ENCODE data around the gene NKD1. TPM values are rescaled to one million over a fixed set of nuclear protein-coding genes. Genes with fewer than 3 reads are reported as not detected.

Gene NKD1
- total RNA-seq, 3 donors from 2014 or later = 1.3 to 5.0 (median 4.6) TPM

- no peak for DNase-seq (ENCODE audit: low spot score in 2 of 2)
- no peaks in the 10 kb centered on the region for H3K27me3 ChIP-seq
- peaks cover 0 to 12% of the 10 kb centered on the region in 2 donors for H3K4me1 ChIP-seq
- H3K36me3 ChIP-seq = no peaks in the 10 kb centered on the region
- intact Hi-C loops (cut with DNase I; ENCODE audit: low total_unique reads) = no loop called here
- H3K9me3 ChIP-seq = no peaks in the 10 kb centered on the region
- no peak for TF ChIP-seq CTCF (IDR thresholded peaks at IDR 0.05)
- no peak overlapping the region for H3K27ac ChIP-seq
- no peak overlapping the region for H3K4me3 ChIP-seq
These were observed 52.5 kb downstream of the NKD1 start for GRCh38 chr16:50600582-50601283.

GRCh38 chr16:50601341-50601740 is 53.1 kb downstream of the NKD1 start:
- no peak for TF ChIP-seq CTCF (IDR thresholded peaks at IDR 0.05)
- no peak for TF ChIP-seq POLR2AphosphoS5 (IDR thresholded peaks at IDR 0.05)
- no peak for TF ChIP-seq POLR2A (IDR thresholded peaks at IDR 0.05)
- no peak overlapping the region for H3K4me3 ChIP-seq
- H3K27me3 ChIP-seq = no peaks in the 10 kb centered on the region
- no peaks in the 10 kb centered on the region for H3K9me3 ChIP-seq
- H3K4me1 ChIP-seq = peaks cover 0 to 12% of the 10 kb centered on the region in 2 donors
- peak overlapping the region in 1 of 2 donors; percentile 73 for H3K27ac ChIP-seq
- no peaks in the 10 kb centered on the region for H3K36me3 ChIP-seq
- no peak for DNase-seq (ENCODE audit: low spot score in 2 of 2)
- intact Hi-C loops (cut with DNase I; ENCODE audit: low total_unique reads) = no loop called here

- no peak for DNase-seq (ENCODE audit: low spot score in 2 of 2)
- Histone ChIP-seq H3K9me3 (no peaks in the 10 kb centered on the region), H3K27me3 (no peaks in the 10 kb centered on the region), H3K27ac (peak overlapping the region in 1 of 2 donors; percentile 73), H3K4me1 (peaks cover 0 to 12% of the 10 kb centered on the region in 2 donors), H3K4me3 (no peak overlapping the region), H3K36me3 (no peaks in the 10 kb centered on the region)
- intact Hi-C loops (cut with DNase I; ENCODE audit: low total_unique reads) = no loop called here
- TF ChIP-seq POLR2A (IDR thresholded peaks at IDR 0.05) (no peak), CTCF (IDR thresholded peaks at IDR 0.05) (no peak), POLR2AphosphoS5 (IDR thresholded peaks at IDR 0.05) (no peak)
These were observed 53.9 kb downstream of the NKD1 start for GRCh38 chr16:50602126-50602525.

GRCh38 chr16:50602531-50603205 is 54.5 kb downstream of the NKD1 start:
- peak overlapping the region in 1 of 3 donors; percentile 16 for H3K4me3 ChIP-seq
- H3K27me3 ChIP-seq = no peaks in the 10 kb centered on the region
- H3K4me1 ChIP-seq = peaks cover 0 to 12% of the 10 kb centered on the region in 2 donors
- intact Hi-C loops (cut with DNase I; ENCODE audit: low total_unique reads) = no loop called here
- no peaks in the 10 kb centered on the region for H3K9me3 ChIP-seq
- H3K27ac ChIP-seq = peak overlapping the region in 1 of 2 donors; percentile 73
- DNase-seq (ENCODE audit: low spot score in 2 of 2) = peak; percentile 80 to 88
- TF ChIP-seq POLR2AphosphoS5 (IDR thresholded peaks at IDR 0.05) (peak in 1 of 3 donors; percentile 11), CTCF (IDR thresholded peaks at IDR 0.05) (no peak)
- no peaks in the 10 kb centered on the region for H3K36me3 ChIP-seq

Data from breast epithelium (tissue), 4 donors.